Activated T-cell treated with anti-CD3 and anti-CD28 coated beads for 1 hour (primary cell): ENCODE measurements around the gene HINFP.
"Not testable (repeated sequence)": the region's sequence is repeated elsewhere in the genome, so short reads cannot be mapped to it uniquely, and the experiment has no call there.

Experiments
- DNase-seq: peaks from one replicate; pipeline ENCODE4 v3.0.0-alpha.2; 2020; ENCODE audit warnings: low read depth

The HINFP gene

DNA sequence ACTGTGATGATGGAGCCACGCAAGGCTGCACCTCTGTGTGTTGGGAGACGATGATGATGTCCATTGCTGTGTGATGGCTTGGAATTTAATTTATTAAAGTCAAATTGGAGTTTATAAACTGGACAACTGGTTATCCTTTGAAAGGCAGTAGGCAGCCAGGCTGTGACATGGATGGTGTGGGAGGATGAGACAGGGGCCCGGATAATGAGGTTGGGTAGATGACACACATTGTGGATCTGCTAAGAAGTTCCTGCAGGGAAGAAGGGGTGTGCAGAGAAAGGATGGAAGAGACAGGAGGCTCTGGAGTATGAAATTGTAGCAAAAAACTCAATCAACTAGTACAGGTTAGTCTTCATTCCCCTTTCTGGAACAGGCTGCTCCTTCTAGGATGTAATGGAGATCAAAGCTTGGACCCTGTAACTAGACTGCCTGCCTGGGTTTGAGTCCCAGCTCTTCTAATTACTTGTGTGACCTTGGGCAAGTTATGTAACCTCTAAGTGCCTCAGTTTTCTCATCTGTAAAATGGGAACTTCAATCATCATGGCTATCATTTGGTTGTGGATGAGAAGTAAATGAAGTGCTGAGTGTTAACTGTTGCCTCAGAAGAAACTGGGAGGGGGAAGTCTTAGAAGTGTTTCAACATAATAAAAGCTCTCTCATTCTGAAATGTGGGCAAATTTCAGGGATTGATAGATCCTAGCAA is 4.2 kb upstream of the HINFP start:
- no peak for DNase-seq

DNA sequence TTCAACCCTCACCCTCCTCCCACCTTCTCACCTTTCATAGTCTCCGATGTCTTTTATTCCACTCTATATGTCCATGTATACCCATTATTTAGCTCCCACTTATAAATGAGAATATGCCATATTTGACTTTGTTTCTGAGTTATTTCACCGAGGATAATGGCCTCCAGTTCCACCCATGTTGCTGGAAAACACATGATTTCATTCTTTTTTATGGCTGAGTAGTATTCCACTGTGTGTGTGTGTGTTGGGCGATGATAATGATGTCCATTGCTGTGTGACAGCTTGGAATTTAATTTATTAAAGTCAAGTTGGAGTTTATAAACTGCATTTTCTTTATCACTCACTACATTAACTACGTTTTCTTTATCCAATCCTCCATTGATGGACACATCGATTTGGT is 3.2 kb upstream of the HINFP start:
- no peak for DNase-seq

DNA sequence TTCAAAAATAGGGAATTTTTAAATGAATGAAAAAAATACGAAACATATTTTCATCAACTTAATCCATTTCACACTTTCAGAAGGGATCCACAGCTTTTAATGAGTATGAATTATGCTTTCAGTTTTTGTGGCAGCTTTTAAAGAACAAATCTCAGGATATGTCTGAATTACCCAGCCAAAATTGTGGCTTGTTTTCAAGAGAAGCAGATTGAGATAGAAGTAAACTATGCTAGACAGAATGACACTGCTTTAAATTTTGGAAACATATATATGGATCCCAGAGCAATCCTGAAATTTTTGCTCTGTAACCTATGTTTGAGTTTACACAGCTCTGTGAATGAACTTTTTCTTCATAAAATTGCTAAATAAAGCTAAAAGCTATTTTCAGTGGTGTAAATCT is 2.4 kb upstream of the HINFP start:
- no peak for DNase-seq

DNA sequence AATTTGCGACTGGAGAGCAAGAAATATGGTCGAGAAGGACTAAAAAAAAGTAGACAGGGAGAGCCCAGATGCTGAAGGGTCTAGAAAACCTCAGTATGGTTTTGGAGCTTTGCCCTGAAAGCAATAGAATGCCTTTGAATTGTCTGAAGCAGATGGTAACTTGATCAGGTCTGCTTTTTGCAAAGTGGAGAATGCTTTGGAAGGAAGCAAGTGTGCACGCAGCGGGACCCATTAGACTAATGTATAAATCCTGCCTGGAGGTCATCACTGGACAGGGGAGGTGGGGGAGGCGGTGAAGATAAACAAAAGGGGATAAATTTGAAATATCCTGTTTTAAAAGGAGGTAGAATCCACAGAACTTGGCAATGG is 757 bp upstream of the HINFP start:
- DNase-seq: no peak

DNA sequence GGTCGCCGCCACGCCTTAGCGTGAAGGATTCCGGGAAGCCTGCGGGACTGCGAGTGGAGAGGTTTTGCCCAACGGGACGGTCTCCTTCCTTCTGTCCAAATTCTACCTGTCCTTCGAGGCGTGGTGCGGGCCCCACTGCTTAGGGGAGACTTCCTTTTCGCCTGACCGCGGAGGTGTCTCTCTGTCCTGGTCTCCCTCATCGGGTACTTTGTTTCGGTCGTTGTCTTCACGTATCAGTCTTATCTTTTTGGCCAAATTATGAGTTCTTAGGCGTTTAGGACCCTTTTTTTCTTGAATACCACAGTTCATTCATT is 388 bp downstream of the HINFP start:
- no peak for DNase-seq

DNA sequence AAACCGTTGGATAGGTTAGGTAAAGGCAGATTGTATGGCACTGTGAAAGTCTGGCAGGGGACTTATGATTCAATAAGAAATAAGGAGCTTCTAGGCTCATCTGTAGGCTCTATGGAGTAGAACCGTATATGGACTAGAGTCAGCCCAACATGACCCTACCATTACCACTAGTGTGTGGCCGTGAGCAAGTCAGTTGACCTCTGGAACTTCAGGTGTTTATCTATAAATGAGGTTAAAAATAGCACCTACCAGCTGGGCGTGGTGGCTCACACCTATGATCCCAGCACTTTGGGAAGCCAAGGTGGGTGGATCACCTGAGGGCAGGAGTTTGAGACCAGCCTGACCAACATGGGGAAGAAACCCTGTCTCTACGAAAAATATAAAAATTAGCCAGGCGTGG is 4.4 kb downstream of the HINFP start:
- no peak for DNase-seq

DNA sequence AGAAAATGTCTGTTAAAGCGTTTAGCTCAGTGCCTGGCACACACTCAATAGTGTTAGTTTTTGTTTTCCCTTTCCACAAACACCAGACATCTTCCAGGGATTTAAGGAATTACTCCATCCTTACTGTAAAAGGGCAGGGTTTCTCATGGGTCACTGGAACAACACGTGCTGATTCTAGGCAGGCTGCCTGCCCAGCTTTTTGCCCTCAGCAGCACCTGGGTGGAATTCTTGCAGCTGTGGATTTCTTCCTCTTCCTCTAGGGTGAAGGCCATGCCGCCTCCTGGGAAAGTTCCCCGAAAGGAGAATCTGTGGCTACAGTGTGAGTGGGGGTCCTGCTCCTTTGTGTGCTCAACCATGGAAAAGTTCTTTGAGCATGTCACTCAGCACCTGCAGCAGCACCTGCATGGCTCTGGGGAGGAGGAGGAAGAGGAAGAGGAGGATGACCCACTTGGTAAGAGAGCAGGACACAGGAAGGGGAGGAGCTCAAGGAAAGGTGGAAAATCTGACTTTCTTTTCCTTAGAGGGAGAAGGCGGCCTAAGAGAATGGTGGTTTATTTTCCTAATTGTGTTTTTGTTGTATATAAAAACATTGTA is 5.4 kb downstream of the HINFP start:
- DNase-seq: no peak

DNA sequence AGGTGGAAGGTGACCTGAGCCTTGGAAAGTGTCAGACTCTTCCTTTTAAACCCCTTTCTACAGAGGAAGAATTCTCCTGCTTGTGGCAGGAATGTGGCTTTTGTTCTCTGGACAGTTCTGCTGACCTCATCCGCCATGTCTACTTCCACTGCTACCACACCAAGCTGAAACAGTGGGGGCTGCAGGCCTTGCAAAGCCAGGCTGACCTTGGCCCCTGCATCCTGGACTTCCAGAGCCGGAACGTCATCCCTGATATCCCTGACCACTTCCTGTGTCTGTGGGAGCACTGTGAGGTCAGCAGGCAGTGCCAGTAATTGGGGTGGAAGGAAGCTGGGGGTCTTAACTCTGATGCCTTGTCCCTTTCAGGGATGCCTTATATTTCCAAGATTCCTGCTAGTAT is 9.3 kb downstream of the HINFP start:
- no peak for DNase-seq

DNA sequence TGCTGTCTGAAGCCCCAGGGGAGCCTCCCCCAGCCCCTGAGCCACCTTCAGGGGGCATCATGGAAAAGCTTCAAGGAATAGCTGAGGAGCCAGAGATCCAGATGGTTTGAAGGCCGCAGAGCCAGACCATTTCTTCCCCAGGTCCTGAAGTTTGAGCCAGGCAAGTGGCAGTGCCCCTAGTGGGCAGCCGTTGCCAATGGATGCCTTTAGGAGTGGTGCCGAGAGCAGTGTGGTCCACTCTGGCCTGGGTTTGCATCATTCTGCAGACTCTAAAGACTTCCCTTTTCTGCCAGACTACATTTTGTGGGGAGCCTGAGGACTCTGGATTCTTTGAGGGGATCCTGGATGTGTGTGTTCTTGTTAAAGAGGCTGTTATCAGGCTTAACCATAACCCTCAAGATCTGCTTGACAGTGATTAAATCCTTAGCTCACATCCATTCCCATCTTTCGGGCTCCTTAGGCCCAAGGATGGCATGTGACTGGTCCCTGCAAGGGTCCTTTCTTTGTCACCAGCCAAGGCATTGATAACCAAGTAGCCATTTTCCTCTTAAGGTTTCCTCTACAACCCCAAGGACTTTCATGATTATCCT is 13.1 kb downstream of the HINFP start:
- no peak for DNase-seq

DNA sequence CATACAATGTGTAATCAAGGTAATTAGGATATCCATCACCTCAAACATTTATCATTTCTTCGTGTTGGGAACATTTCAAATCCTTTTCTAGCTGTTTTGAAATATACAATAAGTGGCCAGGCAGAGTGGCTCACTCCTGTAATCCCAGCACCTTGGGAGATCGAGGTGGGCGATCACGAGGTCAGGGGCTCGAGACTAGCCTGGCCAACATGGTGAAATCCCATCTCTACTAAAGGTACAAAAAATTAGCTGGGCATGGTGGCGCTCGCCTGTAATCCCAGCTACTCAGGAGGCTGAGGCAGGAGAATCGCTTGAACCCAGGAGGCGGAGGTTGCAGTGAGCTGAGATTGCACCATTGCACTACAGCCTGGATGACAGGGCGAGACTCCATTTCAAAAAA is 17.9 kb downstream of the HINFP start:
- DNase-seq: not testable (repeated sequence)

DNA sequence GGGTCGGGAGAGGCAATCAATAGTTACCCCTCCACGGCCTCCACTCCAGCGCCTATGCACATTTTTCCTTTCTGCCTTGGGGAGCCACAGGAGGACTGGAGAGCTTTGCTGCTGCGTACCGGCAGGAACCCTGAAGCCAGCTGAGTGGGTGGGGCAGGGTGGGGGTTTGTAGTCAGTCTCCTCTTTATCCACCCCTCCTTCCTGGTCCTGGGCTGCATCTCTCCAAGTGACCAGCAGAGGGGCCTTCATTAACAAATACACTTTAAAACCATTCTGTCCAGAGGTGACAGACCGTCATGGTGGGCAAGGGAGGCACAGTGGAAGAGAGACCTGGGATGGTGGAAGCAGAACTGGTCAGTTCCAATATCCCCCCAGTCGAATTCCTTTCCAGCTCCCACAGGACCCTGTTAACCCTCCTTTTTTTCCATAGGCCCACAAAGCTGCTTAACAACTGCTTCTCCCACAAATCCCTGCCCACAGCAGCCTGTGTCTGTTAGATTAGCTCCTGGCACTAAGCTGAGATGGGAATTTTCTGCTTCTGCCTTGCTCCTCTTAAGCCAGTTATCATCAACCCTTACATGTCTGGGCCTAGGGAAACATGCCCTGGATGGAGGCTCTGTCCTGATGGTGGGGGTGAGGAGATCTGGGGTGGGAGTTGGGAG is 23.6 kb downstream of the HINFP start:
- no peak for DNase-seq

DNA sequence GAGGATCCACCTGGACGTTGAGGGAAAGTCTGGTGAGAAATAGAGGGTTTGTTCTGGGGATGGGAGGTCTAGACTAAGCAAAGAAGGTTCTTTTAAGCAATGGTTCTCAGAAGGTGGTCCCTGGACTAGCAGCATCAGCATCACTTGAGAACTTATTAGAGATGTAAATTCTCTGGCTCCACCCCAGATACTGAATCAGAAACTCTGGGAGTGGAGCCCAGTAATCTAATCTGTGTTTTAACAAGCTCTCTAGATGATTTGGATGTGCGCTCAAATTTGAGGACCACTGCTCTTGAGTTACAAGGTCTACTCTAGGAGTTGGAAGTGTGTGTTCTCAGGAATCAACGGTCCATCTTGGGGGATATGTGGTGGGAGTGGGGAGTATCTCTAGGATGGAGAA is 24.2 kb downstream of the HINFP start:
- no peak for DNase-seq

DNA sequence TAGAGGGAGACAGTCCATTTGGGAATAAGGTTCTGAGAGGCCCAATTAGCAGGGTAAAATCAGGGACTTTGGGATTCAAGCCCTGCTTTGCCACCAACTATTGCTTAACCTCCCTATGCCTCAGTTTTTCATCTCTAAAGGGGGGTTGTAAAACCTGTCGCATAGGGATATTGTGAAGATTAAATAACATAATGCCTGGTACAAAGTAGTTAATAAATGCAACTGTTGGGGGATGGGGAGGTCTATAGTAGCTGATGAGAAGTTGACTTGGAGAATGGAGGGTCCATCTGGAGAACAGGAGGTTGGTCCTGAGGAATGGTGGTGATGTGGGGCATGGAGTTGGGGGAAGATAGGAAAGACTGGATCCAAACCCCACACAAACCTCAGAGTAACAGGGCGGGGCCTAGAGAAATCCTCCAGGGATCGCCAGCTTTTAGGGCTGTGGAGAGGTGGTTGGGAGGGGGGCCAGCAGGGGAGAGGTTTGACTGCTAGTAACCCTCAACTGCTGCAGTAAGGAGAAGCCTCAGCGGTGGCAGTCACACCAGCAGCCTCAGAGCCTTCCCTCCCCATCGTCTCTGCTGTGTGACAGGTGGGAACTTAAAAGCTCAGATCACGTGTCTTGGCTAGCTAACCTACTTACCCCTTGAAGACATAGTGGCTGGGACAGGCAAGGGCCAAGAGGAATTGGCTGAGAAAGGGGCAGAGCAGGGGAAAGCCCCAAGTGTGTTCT is 26.4 kb downstream of the HINFP start:
- DNase-seq: no peak

DNA sequence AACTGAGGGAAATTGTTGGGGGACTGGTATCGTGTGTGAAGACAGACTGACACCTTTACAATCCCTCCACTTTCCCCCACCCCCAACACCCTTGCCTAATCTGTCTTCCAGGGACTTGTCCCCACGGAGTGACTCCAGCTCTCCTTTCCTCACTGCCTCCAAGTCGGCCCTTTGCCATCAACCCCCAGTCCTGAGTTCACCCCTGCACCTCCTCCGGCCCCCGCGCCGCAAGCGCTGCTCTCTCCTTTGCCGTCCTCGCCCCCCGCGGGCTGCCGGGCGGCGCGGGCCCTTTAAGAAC is 27.3 kb downstream of the HINFP start:
- no peak for DNase-seq

DNA sequence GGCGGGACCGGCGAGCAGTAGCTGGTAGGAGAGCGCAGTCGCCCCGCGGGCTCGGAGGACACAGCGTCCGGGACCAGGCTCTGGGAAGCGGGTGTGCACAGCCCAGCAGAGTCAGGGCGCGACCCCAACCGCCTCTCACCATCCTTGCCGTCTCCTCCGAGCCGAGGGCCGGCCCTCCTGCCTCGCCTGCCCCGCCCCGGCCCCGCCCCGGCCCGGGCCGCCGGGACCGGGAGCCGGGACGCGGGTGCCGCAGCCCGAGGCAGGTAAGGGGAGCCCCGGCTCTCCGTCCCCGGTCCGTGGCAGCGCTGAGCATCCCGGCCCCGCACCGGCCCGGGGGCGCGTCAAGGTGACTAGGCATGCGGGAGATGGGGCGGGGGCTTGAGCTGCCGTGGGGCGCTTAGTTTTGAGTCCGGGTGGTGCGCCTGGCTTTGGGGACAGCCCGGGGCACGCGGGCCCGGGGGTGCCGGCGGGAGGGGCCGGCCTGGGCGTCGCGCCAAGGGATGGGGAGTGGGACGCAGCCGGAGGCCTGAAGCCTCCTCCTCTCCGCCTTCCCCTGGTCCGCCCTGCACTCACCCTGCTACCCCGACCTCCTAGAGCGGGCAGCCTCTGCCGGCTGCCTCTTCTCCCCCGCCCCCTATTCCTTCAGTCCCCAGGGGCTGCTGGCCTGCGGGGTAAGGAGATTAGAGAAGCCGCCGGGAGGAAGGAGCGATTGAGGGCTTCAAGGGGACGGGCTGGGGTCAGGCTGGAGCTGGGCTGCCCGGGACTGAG is 27.8 kb downstream of the HINFP start, which contains the start of gene ABCG4:
Gene ABCG4, plus strand, starts transcription at position 35 of the 768 bp plus-strand sequence. CDS start 914 bp downstream, outside the sequence.
- DNase-seq: no peak

DNA sequence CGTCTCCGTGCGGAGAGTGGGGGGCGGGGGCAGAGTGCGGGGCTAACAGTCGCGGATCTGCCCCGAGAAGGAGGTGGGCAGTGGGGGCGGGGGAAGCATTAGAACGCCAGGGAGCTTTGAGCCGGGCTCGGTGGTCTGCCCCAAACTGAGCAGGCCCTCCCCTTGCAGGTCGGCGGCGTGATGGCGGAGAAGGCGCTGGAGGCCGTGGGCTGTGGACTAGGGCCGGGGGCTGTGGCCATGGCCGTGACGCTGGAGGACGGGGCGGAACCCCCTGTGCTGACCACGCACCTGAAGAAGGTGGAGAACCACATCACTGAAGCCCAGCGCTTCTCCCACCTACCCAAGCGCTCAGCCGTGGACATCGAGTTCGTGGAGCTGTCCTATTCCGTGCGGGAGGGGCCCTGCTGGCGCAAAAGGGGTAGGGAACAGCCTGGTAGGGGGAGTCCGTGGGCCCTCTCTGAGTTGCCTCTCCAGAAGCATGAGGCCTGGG is 28.5 kb downstream of the HINFP start:
- DNase-seq: no peak

DNA sequence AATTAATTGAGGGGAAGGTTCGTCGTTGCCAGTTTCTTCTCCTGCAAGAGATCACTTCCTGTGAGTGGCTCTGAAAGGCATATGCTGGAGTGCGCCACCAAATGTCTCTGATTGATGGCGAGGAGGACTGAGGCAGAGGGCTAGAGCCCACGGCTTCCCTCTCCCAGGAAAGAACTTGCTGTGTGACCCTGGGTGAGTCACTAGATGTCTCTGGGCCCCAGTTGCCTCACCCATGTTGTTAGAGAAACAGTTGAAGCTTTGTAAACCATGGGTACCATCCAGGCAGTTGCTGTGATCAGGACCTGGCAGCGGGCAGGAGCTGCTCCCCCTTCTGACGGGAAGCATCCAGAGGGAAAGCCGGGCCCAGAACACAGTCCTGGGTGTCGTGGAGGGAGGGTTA is 30.7 kb downstream of the HINFP start:
- no peak for DNase-seq

DNA sequence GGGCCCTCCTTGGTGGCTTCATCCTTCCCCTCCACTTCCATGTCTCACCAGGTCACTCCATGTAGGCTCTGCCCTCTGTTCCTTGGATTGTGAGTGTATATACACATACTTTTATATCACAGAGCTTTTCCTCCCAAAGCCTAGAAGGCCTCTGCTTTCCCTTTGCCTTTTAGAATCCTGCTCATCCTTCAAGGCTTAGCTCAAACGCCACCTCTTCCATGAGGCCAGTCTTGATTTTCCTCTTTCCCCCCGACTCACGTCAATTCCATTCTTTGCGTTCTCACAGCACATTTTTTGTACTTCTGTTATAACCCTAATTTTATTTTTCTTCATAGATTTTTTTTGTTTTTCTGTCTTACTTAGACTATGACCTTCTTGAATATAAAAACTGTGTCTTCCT is 31.2 kb downstream of the HINFP start:
- no peak for DNase-seq

DNA sequence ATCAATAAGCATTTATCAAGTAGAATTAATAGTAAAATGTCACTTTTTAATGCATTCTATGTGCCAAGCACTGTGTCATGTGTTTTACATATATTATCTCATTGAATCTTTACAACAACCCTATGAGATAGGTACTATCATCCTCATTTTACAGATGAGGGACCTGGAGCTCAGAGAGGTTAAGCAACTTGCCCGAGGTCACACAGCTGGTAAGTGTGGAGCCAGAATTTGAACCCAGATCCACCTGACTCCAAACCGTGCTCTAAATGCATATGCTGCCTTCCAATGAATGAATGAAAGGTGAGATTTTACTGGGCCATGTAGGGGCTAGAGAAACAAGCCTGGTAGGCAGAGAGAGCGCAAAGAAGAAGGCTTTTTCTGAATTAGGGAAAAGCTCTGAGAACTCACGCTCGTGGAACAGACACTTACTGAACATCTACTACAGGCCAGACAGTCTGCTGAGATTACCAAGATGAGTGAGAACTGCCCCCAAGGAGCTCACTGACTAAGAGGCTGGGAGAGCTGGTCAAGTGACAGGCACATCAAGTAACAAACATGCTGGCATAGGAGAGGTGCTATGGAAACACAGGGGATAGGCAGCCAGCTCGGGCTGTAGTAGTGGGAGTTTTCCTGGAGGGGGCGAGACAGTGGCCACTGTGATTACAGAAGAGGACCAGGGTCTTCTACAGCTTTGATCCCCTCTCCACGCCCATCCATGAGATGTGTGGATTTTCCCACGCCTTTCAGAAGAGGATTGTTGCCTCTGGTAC is 31.9 kb downstream of the HINFP start:
- no peak for DNase-seq

DNA sequence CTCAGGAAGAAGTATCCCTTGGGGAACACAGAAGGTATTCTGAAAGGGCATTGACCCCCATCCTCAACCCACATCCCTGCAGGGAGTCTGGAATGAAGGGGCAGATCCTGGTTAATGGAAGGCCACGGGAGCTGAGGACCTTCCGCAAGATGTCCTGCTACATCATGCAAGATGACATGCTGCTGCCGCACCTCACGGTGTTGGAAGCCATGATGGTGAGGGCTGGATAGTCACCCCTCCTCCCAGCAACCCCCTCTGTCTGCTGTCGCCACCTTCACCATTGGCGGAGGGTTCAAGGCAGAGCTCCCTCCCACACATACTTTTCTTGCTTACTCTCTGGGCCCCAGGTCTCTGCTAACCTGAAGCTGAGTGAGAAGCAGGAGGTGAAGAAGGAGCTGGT is 32.8 kb downstream of the HINFP start:
- DNase-seq: no peak
